Testis (tissue), 2 donors: Measurements from ENCODE around the gene C10orf105.

Experiments used
- POLR2A ChIP-seq: fragments of 450-650 bp; IDR thresholded peaks from one replicate; pipeline ENCODE4 v1.6.1; 2017; ENCODE audit warnings: antibody characterized with exemption, mild to moderate bottlenecking, moderate library complexity
- TF ChIP-seq, protein P1 (sequence below), 3 experiments: fragments of 450-650 bp in 2 of 3; fragments of 200-600 bp in 1 of 3; sonication (generic) in 1 of 3; IDR thresholded peaks; one replicate each; pipeline ENCODE4 v1.5.1; 2016 to 2019; ENCODE audit warnings: antibody characterized with exemption in 3 of 3, mild to moderate bottlenecking in 2 of 3, moderate library complexity in 1 of 3

DNA sequence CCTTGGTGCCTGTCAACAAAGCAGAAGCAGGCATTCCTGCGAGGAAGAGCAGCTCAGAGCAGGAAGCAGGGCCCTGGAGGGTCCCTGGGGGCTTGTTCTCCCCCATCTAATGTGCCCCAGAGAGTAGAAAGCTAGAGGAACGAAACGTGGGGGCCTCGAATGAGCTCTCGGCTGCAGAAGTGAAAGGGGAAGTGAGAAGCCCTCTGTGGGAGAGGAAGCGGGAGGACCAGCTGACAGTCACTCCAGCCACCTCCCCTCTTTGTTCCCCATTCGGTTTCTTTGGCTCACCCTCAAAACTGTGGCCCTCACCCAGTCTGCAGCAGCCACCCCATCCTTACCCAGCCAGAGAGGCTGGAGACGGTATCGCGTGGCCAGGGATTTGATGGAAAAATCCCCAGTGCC is 25.0 kb downstream of the C10orf105 start:
- TF ChIP-seq, protein P1, sequence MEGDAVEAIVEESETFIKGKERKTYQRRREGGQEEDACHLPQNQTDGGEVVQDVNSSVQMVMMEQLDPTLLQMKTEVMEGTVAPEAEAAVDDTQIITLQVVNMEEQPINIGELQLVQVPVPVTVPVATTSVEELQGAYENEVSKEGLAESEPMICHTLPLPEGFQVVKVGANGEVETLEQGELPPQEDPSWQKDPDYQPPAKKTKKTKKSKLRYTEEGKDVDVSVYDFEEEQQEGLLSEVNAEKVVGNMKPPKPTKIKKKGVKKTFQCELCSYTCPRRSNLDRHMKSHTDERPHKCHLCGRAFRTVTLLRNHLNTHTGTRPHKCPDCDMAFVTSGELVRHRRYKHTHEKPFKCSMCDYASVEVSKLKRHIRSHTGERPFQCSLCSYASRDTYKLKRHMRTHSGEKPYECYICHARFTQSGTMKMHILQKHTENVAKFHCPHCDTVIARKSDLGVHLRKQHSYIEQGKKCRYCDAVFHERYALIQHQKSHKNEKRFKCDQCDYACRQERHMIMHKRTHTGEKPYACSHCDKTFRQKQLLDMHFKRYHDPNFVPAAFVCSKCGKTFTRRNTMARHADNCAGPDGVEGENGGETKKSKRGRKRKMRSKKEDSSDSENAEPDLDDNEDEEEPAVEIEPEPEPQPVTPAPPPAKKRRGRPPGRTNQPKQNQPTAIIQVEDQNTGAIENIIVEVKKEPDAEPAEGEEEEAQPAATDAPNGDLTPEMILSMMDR (IDR thresholded peaks at IDR 0.05) = no peak
- no peak for TF ChIP-seq POLR2A
